ENCODE measurements around the gene DOK7.
"Not testable (repeated sequence)": the region's sequence is repeated elsewhere in the genome, so short reads cannot be mapped to it uniquely, and the experiment has no call there.

DOK7 gene

DNA sequence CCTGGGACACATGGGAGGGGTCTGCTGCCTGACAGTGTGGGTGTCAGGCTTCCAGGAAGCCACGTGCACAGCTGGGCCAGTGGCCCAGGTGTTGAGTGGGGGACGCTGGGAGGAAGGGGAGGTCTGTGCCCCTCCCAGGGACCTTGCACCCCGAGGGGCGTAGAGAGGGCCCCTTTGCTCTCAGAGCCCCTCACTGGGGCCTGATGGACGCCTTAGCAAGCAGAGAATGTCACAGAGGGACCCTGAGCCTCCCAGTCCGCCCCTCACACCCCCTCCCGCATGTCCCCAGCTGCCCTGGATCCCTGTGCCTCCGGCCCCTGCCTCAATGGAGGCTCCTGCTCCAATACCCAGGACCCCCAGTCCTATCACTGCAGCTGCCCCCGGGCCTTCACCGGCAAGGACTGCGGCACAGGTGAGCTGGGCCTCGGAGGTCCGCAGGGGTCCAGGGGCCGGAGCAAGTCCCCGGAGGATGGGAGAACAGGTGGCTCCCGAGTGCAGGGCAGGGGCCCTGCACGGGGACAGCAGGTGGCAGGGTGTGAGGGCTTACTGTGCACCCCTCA lies 19.3 kb upstream of the DOK7 start:
- DNase-seq = no peak

- DNase-seq = no peak
These were observed 18.6 kb upstream of the DOK7 start for GRCh38 chr4:3444351-3445110.

GRCh38 chr4:3445111-3445820 lies 17.8 kb upstream of the DOK7 start:
- DNase-seq = no peak

GRCh38 chr4:3445829-3446545 lies 17.1 kb upstream of the DOK7 start:
- DNase-seq = no peak

- no peak for DNase-seq
These were observed 16.3 kb upstream of the DOK7 start for GRCh38 chr4:3446631-3447320.

- no peak for DNase-seq
These were observed 15.4 kb upstream of the DOK7 start for GRCh38 chr4:3447431-3448395.

- no peak for DNase-seq
These were observed 14.0 kb upstream of the DOK7 start for GRCh38 chr4:3449047-3449573.

GRCh38 chr4:3449574-3450534 lies 13.3 kb upstream of the DOK7 start:
- no peak for DNase-seq

DNA sequence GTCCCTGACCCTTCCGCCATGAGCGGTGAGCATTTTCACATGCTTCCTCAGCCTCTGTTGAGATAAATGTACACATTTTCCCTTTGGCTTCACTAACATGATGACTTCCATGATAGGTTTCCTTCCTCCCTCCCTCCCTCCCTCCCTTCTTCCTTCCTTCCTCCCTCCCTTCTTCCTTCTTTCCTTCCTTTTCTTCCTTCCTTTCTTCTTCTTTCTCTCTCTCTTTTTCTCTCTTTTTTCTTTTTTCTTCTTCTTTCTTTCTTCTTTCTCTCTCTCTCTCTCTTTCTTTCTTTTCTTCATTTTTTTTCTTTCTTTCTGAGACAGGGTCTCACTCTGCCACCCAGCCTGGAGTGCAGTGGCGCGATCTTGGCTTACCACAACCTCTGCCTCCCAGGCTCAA lies 12.5 kb upstream of the DOK7 start:
- DNase-seq = no peak

- DNase-seq = no peak
These were observed 11.2 kb upstream of the DOK7 start for GRCh38 chr4:3451956-3452355.

- no peak for DNase-seq
These were observed 10.7 kb upstream of the DOK7 start for GRCh38 chr4:3452376-3452775.

DNA sequence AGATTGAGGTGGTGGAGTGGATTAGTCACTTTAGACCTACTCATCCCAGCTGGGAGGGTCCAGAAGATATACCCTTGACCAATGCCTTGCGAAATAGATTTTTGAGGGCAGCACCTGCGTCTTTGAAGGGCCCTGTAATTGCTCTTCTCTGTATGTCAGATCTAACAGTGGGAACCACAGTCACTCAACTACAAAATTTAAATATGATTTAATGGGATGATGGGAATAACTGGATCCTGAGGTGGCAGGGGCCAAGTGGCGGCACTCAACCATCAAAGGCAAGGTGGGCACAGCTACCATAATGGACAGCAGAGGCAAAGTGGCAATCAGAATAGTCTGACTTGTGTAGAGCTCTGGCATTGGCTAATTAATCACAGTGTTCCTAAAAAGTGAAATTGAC lies 7.5 kb upstream of the DOK7 start:
- not testable (repeated sequence) for DNase-seq

DNA sequence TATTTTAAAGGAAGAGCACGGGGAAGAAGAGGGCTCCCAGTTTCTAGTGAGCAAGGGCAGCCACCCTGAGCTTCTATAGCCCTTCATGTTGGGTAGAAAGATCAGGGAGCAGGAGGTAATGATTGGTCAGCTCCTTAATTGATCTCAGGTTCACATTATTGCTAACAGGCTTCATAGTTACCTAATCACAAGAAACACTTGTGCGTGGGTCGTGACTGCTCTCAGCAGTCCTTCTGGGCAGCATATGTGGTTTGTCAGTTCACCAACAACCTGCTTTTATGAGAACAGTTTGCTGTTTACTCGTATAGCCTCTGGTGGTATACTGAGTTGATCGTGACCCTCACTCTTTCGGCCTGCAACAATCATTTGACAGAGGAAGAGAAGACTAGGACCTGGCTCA lies 4.7 kb upstream of the DOK7 start:
- DNase-seq = no peak

GRCh38 chr4:3459156-3459555 lies 4.0 kb upstream of the DOK7 start:
- not testable (repeated sequence) for DNase-seq

DNA sequence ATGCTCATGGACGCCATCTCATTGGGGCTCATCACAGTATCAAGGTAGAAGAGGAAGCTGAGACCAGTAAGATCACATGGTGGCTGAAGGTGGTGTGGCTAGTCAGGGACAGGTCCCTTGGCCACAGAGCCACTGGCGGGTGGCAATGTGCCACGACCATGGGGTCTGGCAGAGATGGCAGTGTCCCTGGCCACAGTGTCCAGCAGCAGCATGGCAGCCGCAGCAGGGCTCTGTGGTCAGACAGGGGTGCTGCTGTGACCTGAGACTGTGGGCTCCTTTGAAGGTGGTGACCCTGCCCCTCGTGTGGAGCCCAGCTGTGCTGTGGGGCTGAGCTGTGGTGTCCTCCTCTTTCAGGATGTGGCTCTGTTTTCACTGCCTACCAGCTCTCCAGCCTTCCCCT lies 2.2 kb upstream of the DOK7 start:
- no peak for DNase-seq

- no peak for DNase-seq
These were observed 1.4 kb upstream of the DOK7 start for GRCh38 chr4:3461515-3462291.

DNA sequence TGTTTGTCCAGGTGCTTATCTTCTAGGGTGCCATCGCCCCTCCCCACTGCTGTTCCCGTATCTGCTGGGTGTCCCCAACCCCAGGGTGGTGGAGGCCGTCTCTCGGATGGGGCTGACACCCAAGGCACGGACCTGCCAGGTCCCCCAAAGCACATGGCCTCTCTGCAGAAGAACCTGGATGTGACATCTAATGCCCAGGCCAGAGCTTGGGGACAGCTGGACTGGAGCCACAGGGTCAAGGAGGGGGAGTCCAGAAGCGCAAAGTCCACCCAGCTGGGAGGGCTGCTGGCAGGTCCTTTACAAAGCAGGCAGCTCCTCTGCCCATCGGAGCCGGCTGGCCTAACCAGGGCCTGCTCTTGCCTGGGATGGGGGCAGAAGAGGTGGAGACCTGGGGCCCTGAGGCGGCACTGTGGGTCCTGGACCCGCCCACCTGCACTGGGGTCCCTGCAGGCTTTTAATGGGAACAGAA lies 751 bp upstream of the DOK7 start:
- DNase-seq = no peak

GRCh38 chr4:3463556-3464348 lies 646 bp downstream of the DOK7 start:
- DNase-seq = no peak
